Duodenal mucosa (tissue), 2 donors: ENCODE data around the gene MCOLN2.
A peak's percentile ranks its signal among the peaks of the same experiment; 100 is the strongest.
"Not testable (repeated sequence)": the region's sequence is repeated elsewhere in the genome, so short reads cannot be mapped to it uniquely, and the experiment has no call there.

Source experiments
- H3K27ac ChIP-seq: one replicate; pipeline ENCODE4 v1.7.0; 2013; ENCODE audit warnings: low read depth, low read length
- H3K27me3 ChIP-seq, 2 donors: one replicate each; pipeline ENCODE4 v1.7.0; 2013; ENCODE audit warnings: low read length in 2 of 2, control low read depth in 1 of 2; ENCODE audit not compliant: insufficient read depth in 2 of 2, control insufficient read depth in 1 of 2
- H3K36me3 ChIP-seq, 2 donors: one replicate each; pipeline ENCODE4 v1.7.0; 2013; ENCODE audit warnings: low read length in 2 of 2, control low read depth in 1 of 2; ENCODE audit not compliant: insufficient read depth in 2 of 2, control insufficient read depth in 1 of 2
- H3K4me1 ChIP-seq, 2 donors: one replicate each; pipeline ENCODE4 v1.7.0; 2013; ENCODE audit warnings: low read length in 2 of 2, control low read depth in 1 of 2; ENCODE audit not compliant: insufficient read depth in 2 of 2, control insufficient read depth in 1 of 2
- H3K4me3 ChIP-seq, 2 donors: one replicate each; pipeline ENCODE4 v1.7.0; 2013; ENCODE audit warnings: low read length in 2 of 2, low read depth in 1 of 2
- H3K9ac ChIP-seq, 2 donors: one replicate each; pipeline ENCODE4 v1.7.0; 2013; ENCODE audit warnings: low read length in 2 of 2, low read depth in 1 of 2
- H3K9me3 ChIP-seq, 2 donors: one replicate each; pipeline ENCODE4 v1.7.0; 2013; ENCODE audit warnings: low read length in 2 of 2, control low read depth in 1 of 2; ENCODE audit not compliant: control insufficient read depth in 1 of 2

Gene MCOLN2

DNA sequence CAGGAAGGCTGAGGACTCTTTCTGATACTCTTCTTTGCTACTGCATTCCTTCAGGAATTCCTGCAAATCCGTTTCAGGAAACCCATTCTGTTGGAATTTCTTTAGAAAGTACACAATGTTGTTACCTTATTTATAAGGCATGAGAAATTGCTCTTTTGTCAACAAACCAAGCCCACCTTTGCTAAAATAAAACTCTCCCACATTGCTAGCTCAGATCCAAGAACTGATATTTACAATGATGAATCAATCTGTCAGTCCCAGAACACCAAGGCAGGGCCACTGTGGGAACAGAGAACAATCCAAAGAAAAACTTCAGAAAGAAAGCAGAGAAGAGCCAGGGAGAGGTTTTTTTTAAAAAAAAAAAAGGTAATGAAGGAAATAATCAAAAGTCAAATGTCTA, 67.3 kb downstream of the MCOLN2 start:
- Histone ChIP-seq H3K27ac (no peak overlapping the region), H3K4me3 (no peak overlapping the region), H3K4me1 (peaks cover 0 to 8% of the 10 kb centered on the region in 2 donors), H3K9ac (no peak overlapping the region), H3K9me3 (no peaks in the 10 kb centered on the region), H3K27me3 (no peaks in the 10 kb centered on the region), H3K36me3 (no peaks in the 10 kb centered on the region)

DNA sequence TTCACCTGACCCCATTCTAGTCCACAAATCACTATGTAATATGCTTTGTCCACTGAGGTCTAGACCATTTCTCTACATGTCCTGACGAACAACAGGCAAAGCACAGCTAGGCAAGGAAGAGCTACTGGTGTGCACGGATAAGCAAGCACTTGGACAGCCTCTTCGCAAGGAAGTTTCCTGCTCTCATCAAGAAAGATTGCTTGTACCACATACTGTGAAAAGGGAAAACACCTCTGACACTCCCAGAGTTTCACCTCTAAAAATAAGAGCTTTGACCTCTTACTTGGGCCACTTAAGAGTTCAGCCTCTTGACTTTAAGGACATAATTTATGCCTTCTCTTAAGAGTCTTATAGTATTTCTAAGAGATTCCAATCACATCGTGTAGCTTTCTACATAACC, 67.9 kb downstream of the MCOLN2 start:
- H3K36me3 ChIP-seq: no peaks in the 10 kb centered on the region
- H3K9ac ChIP-seq: no peak overlapping the region
- H3K4me3 ChIP-seq: no peak overlapping the region
- H3K27me3 ChIP-seq: no peaks in the 10 kb centered on the region
- H3K9me3 ChIP-seq: no peaks in the 10 kb centered on the region
- H3K4me1 ChIP-seq: peaks cover 0 to 8% of the 10 kb centered on the region in 2 donors
- H3K27ac ChIP-seq: no peak overlapping the region

DNA sequence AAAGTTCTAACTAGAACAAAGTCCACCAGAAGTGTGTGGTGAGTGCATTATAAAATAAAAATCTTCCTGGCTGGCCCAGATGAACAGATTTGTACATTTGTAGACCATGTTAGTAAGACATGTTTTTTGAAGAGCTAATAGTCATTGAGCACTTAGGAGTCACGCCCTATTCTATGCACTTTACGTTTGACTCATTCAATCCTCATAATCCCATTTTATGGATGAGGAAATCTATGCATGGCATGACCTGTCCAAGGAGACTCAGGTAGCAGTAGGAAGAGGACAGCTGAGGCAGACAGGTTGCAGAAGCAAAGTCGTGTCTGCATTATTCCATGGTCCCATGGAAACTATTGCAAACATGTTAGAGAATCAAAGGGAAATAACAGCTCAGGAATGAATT, 73.6 kb downstream of the MCOLN2 start:
- no peak overlapping the region for H3K9ac ChIP-seq
- no peaks in the 10 kb centered on the region for H3K27me3 ChIP-seq
- H3K36me3 ChIP-seq: no peaks in the 10 kb centered on the region
- no peak overlapping the region for H3K4me3 ChIP-seq
- H3K9me3 ChIP-seq: no peaks in the 10 kb centered on the region
- no peak overlapping the region for H3K27ac ChIP-seq
- H3K4me1 ChIP-seq: no peaks in the 10 kb centered on the region

DNA sequence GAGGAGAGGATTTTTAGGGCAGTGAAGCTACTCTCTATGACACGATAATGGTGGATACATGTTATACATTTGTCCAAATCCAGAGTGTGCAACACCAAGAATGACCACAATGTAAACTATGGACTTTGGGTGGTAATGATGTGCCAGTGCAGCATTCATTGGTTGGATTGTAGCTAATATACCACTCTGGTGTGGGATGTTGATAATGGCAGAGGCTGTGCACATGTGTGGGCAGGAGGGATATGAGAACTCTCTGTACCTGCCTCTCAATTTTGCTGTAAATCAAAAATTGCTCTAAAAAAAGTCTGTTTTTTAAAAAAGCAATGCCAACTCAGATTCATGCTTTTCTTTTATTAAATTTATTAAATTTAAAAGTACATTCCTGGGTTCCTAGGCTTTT, 76.8 kb downstream of the MCOLN2 start:
- Histone ChIP-seq H3K27me3 (no peaks in the 10 kb centered on the region), H3K4me1 (no peaks in the 10 kb centered on the region), H3K4me3 (no peak overlapping the region), H3K27ac (no peak overlapping the region), H3K36me3 (no peaks in the 10 kb centered on the region), H3K9me3 (no peaks in the 10 kb centered on the region), H3K9ac (no peak overlapping the region)

DNA sequence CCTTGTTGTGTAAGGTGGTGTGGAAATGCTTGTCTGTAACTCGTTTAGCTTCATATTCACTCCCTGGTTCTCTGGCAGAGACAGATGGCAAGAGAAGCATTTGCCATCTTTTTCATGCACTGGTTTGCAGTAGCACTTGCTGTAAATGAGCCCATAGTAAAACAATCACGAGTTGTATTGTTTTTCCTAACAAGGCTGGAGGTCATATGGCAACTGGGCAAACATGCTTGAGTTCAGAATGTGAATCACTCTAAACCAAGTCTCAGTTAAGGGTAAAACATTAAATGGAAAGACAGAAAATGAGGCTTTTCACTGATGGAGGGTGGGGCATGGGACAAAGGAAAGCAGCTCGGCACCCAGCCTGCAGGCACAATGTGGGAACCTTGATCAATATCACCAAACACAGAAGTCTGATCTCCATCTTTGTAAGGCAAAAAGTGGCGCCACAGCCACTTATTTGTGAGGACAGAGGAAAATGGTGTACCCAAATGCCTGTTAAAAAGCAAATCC, 77.4 kb downstream of the MCOLN2 start:
- no peaks in the 10 kb centered on the region for H3K36me3 ChIP-seq
- no peak overlapping the region for H3K9ac ChIP-seq
- H3K27ac ChIP-seq: no peak overlapping the region
- no peak overlapping the region for H3K4me3 ChIP-seq
- no peaks in the 10 kb centered on the region for H3K27me3 ChIP-seq
- no peaks in the 10 kb centered on the region for H3K9me3 ChIP-seq
- no peaks in the 10 kb centered on the region for H3K4me1 ChIP-seq

DNA sequence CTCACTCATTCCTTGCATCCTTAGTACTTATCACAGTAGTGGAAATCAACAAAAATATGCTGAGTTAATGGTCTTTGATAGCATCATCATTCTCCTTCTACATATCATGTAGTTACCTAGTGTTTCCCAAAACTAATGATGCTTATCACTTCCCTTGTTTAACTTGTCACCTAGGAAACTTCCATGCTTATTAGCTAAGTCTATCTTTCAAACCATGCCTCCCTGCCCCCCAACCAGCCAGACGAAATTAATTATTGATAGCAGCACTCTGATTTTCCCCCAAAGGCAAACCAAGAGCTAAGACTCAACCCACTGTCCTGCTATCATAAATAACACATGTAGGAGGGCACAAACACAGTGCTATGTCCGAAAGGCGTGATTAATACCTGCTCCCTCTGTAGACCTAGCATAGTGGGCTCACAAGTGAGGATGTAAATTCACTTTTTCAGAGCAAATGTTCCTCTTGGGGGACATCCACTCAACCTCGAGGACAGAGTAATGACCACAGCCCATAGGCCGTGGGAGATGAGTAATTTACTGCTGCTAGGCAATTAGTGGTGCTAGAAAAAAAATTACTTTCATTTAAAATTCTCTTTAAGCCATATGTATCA, 78.1 kb downstream of the MCOLN2 start:
- no peak overlapping the region for H3K27ac ChIP-seq
- no peaks in the 10 kb centered on the region for H3K4me1 ChIP-seq
- no peak overlapping the region for H3K4me3 ChIP-seq
- H3K27me3 ChIP-seq: no peaks in the 10 kb centered on the region
- H3K9me3 ChIP-seq: no peaks in the 10 kb centered on the region
- H3K36me3 ChIP-seq: no peaks in the 10 kb centered on the region
- H3K9ac ChIP-seq: no peak overlapping the region

DNA sequence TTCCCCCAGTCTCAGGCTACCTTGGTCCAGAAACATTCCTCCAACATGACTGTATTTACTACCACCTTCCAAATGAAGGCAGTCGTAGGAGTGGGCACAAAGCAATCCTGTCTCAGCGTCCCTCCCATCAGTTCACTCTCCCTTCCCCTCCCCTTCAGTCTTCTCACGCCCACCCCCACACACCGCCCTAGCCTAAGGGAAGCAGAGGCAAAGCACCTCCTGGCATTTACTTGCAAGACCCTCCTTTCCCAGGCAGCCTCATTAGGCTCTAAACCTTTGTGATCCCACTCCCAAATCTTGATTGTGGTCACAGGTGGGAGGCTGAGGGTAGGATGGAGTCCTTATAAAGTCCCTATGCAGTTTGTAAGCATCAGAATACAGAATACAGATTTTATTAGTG, 80.0 kb downstream of the MCOLN2 start:
- Histone ChIP-seq H3K9me3 (no peaks in the 10 kb centered on the region), H3K4me1 (peaks cover 7 to 9% of the 10 kb centered on the region in 2 donors), H3K9ac (no peak overlapping the region), H3K36me3 (no peaks in the 10 kb centered on the region), H3K27me3 (no peaks in the 10 kb centered on the region), H3K27ac (no peak overlapping the region), H3K4me3 (no peak overlapping the region)

DNA sequence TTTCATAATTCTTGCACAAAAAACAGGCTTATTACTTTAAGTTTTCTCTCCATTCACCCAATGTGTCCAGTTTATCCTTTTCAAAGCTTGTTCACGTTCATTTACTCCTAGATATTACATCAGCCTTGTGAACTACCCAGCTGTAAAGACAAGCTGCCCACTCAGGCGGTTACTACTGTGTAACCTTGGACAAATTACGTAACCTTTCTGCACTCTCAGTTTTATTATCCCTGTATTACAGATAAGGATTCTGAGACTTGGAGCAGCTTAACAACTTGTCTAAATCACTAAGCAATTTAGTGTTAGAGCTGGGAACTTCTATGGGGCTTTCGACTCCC, 83.4 kb downstream of the MCOLN2 start:
- no peak overlapping the region for H3K9ac ChIP-seq
- no peaks in the 10 kb centered on the region for H3K9me3 ChIP-seq
- H3K36me3 ChIP-seq: no peaks in the 10 kb centered on the region
- no peak overlapping the region for H3K27ac ChIP-seq
- H3K27me3 ChIP-seq: peaks cover 0 to 4% of the 10 kb centered on the region in 2 donors
- H3K4me1 ChIP-seq: peaks cover 7 to 9% of the 10 kb centered on the region in 2 donors
- peak overlapping the region in 1 of 2 donors; percentile 19 for H3K4me3 ChIP-seq

DNA sequence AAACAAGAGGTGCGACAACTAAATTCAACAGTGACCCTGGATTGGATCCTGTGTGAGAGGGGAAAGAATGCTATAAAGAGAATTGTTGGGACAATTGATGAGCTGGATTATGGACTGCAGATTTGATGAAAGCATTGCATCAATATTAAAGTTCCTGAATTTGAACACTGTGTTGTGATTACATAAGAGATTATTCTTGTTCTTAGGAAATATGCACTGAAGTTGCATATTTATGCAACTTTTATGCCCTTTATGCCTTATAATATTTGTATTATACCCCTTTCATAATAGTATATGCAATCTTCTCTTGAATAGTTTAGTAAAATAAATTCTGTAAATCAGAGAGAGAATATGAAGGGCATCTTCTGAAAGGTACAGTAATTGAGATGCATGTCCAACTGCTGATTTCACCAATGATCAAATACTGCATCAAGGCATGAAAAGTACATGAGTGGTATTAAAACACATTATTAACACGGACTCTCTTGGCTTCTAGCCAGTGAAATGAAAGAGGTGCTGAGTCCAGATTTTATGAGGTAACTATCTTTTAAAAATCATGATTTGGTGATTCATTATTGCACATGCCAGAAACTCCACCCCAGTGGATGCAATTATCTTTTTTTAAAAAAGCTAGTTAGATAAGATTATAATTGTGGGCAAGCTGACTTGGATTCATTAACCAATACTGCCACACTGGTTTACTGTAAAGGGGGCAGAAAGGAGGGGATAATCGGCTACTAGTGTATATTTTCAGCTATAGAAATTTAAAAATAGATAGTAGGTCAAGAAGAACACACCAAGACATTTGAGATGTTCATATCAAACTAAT, 84.0 kb downstream of the MCOLN2 start:
- Histone ChIP-seq H3K4me3 (peak overlapping the region in 1 of 2 donors; percentile 19), H3K27ac (no peak overlapping the region), H3K4me1 (peaks cover 7 to 9% of the 10 kb centered on the region in 2 donors), H3K9ac (no peak overlapping the region), H3K9me3 (no peaks in the 10 kb centered on the region), H3K36me3 (no peaks in the 10 kb centered on the region), H3K27me3 (peaks cover 0 to 4% of the 10 kb centered on the region in 2 donors)

DNA sequence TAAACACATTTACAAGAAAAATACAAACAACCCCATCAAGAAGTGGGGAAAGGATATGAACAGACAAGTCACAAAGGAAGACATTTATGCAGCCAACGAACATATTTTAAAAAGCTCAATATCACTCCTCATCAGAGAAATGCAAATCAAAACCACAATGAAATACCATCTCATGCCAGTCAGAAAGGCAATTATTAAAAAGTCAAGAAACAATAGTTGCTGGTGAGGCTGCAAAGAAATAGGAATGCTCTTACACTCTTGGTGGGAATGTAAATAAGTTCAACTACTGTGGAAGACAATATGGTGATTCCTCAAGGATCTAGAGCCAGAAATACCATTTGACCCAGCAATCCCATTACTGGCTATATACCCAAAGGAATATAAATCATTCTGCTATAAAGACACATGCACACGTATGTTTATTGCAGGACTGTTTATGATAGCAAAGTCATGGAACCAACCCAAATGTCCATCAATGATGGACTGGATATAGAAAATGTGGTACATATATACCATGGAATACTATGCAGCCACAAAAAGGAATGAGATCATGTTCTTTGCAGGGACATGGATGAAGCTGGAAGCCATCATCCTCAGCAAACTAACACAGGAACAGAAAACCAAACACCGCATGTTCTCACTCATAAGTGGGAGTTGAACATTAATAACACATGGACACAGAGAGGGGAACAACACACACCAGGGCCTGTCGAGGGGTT, 88.0 kb downstream of the MCOLN2 start:
- not testable (repeated sequence) for H3K36me3 ChIP-seq, H3K4me1 ChIP-seq, H3K9me3 ChIP-seq, H3K9ac ChIP-seq, H3K4me3 ChIP-seq, H3K27ac ChIP-seq
- peaks cover 0 to 11% of the 10 kb centered on the region in 2 donors for H3K27me3 ChIP-seq
